B cell (primary cell): ENCODE results near the gene KLHL2.
"Not testable (repeated sequence)": the region's sequence is repeated elsewhere in the genome, so short reads cannot be mapped to it uniquely, and the experiment has no call there.

Experiments
- EZH2 ChIP-seq: IDR thresholded peaks from 2 replicates; pipeline ENCODE4 v1.6.1; 2012; ENCODE audit warnings: borderline replicate concordance, low read depth, mild to moderate bottlenecking, moderate library complexity, low read length; ENCODE audit not compliant: insufficient read depth, poor library complexity, severe bottlenecking
- TF ChIP-seq, protein P1 (sequence below): fragments of 200-600 bp; IDR thresholded peaks from one replicate; pipeline ENCODE4 v1.8.0; 2022; ENCODE audit warnings: antibody characterized with exemption, mild to moderate bottlenecking

DNA sequence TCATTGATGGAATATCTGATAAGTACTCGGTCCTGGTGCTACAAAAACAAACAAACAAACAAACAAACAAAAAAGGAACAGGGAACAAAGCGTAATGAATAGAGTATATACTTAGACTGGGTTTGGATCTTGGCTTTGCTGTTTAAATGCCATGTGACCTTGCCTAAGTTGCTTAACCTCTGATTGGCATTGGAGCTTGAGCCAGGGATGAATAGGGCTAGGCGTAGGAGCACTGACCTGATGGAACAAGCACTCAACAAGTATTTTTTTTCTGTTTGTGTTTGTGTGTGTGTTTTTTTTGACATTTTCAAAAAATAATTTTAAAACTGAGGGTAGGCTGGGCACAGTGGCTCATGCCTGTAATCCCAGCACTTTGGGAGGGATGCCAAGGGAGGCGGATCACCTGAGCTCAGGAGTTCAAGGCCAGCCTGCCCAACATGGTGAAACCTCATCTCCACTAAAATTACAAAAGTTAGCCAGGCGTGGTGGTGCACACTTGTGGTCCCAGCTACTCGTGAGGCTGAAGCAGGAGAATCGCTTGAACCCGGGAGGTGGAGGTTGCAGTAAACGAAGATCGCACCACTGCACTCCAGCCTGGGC, 37.3 kb downstream of the KLHL2 start:
- TF ChIP-seq, protein P1, sequence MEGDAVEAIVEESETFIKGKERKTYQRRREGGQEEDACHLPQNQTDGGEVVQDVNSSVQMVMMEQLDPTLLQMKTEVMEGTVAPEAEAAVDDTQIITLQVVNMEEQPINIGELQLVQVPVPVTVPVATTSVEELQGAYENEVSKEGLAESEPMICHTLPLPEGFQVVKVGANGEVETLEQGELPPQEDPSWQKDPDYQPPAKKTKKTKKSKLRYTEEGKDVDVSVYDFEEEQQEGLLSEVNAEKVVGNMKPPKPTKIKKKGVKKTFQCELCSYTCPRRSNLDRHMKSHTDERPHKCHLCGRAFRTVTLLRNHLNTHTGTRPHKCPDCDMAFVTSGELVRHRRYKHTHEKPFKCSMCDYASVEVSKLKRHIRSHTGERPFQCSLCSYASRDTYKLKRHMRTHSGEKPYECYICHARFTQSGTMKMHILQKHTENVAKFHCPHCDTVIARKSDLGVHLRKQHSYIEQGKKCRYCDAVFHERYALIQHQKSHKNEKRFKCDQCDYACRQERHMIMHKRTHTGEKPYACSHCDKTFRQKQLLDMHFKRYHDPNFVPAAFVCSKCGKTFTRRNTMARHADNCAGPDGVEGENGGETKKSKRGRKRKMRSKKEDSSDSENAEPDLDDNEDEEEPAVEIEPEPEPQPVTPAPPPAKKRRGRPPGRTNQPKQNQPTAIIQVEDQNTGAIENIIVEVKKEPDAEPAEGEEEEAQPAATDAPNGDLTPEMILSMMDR: not testable (repeated sequence)
- not testable (repeated sequence) for TF ChIP-seq EZH2
